A673 (cell line): ENCODE measurements around the gene COMMD4. TPM values are rescaled to one million over a fixed set of nuclear protein-coding genes. Genes with fewer than 3 reads are reported as not detected.

Experiments used
- BruUV-seq: library from RNA; stranded (reverse); fragments of 400-500 nt; replicated peaks from 2 replicates; lab custom pipeline; 2021; lab: Mats Ljungman, UMichigan
- CTCF ChIA-PET: fragments of 300-600 bp; sonication (Branson Sonifier 250); formaldehyde crosslinking; loops from one replicate; lab custom pipeline; 2022; ENCODE audit warnings: antibody characterized with exemption; lab: Charles Lee
- POLR2A ChIA-PET: fragments of 300-600 bp; sonication (Branson Sonifier 250); formaldehyde crosslinking; loops from one replicate; lab custom pipeline; 2022; ENCODE audit warnings: antibody characterized with exemption; ENCODE audit not compliant: low non-redundant PET; lab: Charles Lee
- DNase-seq: peaks from one replicate; pipeline ENCODE4 v3.0.0-alpha.2; 2015; ENCODE audit warnings: low spot score
- H3K27ac ChIP-seq: fragments of 200-600 bp; sonication (generic); 2 replicates; pipeline ENCODE4 v1.5.1; 2016; ENCODE audit warnings: mixed run types, low read depth, mild to moderate bottlenecking, mixed read lengths, antibody characterized with exemption, low read length; ENCODE audit not compliant: poor library complexity, severe bottlenecking
- H3K27me3 ChIP-seq: fragments of 200-600 bp; sonication (generic); replicated peaks from 2 replicates; pipeline ENCODE4 v1.6.1; 2017; ENCODE audit warnings: mixed run types, low read depth, mild to moderate bottlenecking, mixed read lengths, antibody characterized with exemption, low read length; ENCODE audit not compliant: insufficient read depth, poor library complexity
- H3K36me3 ChIP-seq: fragments of 200-600 bp; sonication (generic); 2 replicates; pipeline ENCODE4 v1.6.1; 2016; ENCODE audit warnings: mixed run types, mild to moderate bottlenecking, mixed read lengths, antibody characterized with exemption, low read length; ENCODE audit not compliant: insufficient read depth, poor library complexity, severe bottlenecking
- H3K4me1 ChIP-seq: fragments of 200-600 bp; sonication (generic); 2 replicates; pipeline ENCODE4 v1.6.1; 2017; ENCODE audit warnings: mixed run types, mild to moderate bottlenecking, mixed read lengths, antibody characterized with exemption, low read length; ENCODE audit not compliant: insufficient read depth, poor library complexity, severe bottlenecking
- H3K4me3 ChIP-seq: fragments of 200-600 bp; sonication (generic); 2 replicates; pipeline ENCODE4 v1.5.1; 2016; ENCODE audit warnings: low read depth, mixed run types, mild to moderate bottlenecking, mixed read lengths, low read length; ENCODE audit not compliant: poor library complexity, severe bottlenecking
- H3K9me3 ChIP-seq: fragments of 200-600 bp; sonication (generic); 2 replicates; pipeline ENCODE4 v1.6.1; 2016; ENCODE audit warnings: mixed run types, low read depth, mild to moderate bottlenecking, mixed read lengths, antibody characterized with exemption, low read length; ENCODE audit not compliant: poor library complexity, severe bottlenecking
- EZH2 ChIP-seq: fragments of 200-600 bp; sonication (generic); IDR thresholded peaks from 2 replicates; pipeline ENCODE4 v1.6.1; 2017; ENCODE audit warnings: borderline replicate concordance, low read depth, mild to moderate bottlenecking, mixed read lengths, antibody characterized with exemption, low read length; ENCODE audit not compliant: poor library complexity, severe bottlenecking
- intact Hi-C: fragments of 100-400 bp; cut with micrococcal nuclease; formaldehyde crosslinking; loops from one replicate; pipeline ENCODE4 v1.10.0; 2022; ENCODE audit not compliant: unreplicated experiment
- total RNA-seq: library from RNA; stranded (reverse); gene quantifications from 2 replicates; pipeline ENCODE4 v1.2.3, GENCODE V29; 2021
- TF ChIP-seq, protein P1 (sequence below): fragments of 300-800, 200-600 bp; sonication (generic); conservative IDR thresholded peaks from 2 replicates; pipeline ENCODE4 v1.5.1; 2017; ENCODE audit warnings: low read depth, mild to moderate bottlenecking, antibody characterized with exemption, low read length, moderate library complexity, mixed read lengths

Gene COMMD4
- total RNA-seq, 1 experiment from 2014 or later = 109 TPM

GRCh38 chr15:75360856-75361255 is 25.0 kb downstream of the COMMD4 start:
- no peak for DNase-seq
- ChIA-PET POLR2A (no interaction called here), CTCF (no interaction called here)

DNA sequence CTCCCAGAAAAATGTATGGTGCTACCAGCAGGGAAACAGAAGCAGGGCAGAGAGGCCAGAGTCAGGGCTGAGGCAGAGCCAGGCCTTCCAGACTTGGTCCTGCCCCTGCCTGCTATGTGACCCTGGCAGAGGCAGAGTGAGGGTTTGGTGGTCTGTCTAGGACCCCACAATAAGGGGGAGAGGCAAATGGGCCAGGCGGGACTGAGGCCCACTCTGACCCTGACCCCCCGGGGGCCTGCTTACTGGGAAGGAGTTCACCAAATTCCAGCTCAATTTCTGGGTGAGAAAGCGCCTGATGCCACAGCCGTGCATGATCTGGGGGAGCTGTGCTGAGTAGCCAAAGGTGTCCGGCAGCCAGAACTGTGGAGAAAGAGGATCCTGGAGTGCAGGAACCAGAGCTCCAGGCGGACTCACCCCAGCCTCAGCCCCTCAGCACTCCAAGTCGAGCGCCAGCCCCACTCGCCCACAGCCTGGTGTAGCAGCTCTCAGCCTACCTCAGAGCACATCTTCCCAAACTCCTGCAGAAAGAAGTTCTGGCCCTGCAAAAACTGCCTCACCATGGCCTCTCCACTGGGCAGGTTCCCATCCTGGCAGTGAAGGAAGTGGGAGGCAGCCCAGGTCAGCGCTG is 25.6 kb downstream of the COMMD4 start:
- CTCF ChIA-PET = no interaction called here
- intact Hi-C loops = no loop called here
- H3K36me3 ChIP-seq = peaks cover 24% of the 10 kb centered on the region

More at GRCh38 chr15:75360856-75361255, 25.0 kb downstream of the COMMD4 start:
- H3K27ac ChIP-seq = no peak overlapping the region
- H3K36me3 ChIP-seq = peaks cover 23% of the 10 kb centered on the region
- no peak overlapping the region for H3K4me3 ChIP-seq
- TF ChIP-seq, protein P1, sequence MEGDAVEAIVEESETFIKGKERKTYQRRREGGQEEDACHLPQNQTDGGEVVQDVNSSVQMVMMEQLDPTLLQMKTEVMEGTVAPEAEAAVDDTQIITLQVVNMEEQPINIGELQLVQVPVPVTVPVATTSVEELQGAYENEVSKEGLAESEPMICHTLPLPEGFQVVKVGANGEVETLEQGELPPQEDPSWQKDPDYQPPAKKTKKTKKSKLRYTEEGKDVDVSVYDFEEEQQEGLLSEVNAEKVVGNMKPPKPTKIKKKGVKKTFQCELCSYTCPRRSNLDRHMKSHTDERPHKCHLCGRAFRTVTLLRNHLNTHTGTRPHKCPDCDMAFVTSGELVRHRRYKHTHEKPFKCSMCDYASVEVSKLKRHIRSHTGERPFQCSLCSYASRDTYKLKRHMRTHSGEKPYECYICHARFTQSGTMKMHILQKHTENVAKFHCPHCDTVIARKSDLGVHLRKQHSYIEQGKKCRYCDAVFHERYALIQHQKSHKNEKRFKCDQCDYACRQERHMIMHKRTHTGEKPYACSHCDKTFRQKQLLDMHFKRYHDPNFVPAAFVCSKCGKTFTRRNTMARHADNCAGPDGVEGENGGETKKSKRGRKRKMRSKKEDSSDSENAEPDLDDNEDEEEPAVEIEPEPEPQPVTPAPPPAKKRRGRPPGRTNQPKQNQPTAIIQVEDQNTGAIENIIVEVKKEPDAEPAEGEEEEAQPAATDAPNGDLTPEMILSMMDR = no peak
- TF ChIP-seq EZH2 = no peak
- H3K27me3 ChIP-seq = no peaks in the 10 kb centered on the region
- no peaks in the 10 kb centered on the region for H3K9me3 ChIP-seq
- intact Hi-C loops = no loop called here
- H3K4me1 ChIP-seq = no peaks in the 10 kb centered on the region
- BruUV-seq = no TSS peak

DNA sequence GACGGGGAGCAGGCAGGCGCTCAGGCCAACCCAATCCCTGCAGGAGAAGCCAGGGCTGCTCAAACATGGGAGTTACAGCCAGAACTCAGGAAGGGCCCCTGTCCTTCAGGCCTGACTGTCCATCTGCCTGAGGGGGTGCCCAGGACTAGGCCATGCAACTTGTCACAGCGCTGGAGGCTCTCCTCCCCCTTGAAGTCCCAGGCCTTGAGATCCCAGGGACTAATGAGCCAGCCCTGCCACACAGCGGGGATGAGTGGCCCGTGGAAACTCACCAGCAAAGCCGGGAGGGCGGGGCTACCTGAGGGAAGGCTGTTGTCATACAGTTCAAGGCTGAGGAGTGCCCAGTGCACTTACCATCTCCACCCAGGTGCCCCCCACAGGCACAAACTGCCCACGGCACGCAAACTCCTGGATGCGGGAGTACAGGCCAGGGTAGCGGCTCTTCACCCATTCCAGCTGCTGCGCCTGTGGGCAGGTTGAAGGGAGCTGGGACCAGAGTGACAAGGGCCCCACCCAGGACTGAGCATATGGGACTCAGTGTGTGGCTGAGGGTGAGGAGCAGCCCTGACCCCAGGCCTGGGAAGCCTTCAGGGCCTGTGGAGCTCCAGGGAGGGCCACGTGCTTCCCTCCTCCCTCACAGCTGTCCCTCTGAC is 26.3 kb downstream of the COMMD4 start:
- TF ChIP-seq EZH2 = no peak
- TF ChIP-seq, protein P1 = no peak
- Histone ChIP-seq H3K9me3 (no peaks in the 10 kb centered on the region), H3K27ac (no peak overlapping the region), H3K36me3 (peaks cover 31% of the 10 kb centered on the region), H3K27me3 (no peaks in the 10 kb centered on the region), H3K4me3 (no peak overlapping the region), H3K4me1 (peaks cover under 1% of the 10 kb centered on the region)
- no peak for DNase-seq
- no TSS peak for BruUV-seq
- ChIA-PET POLR2A (no interaction called here), CTCF (no interaction called here)
- intact Hi-C loops = no loop called here

More for the DNA sequence above, 25.6 kb downstream of the COMMD4 start:
- TF ChIP-seq, protein P1 = no peak
- no peak for TF ChIP-seq EZH2
- Histone ChIP-seq H3K4me3 (no peak overlapping the region), H3K27ac (no peak overlapping the region), H3K9me3 (no peaks in the 10 kb centered on the region), H3K27me3 (no peaks in the 10 kb centered on the region), H3K4me1 (no peaks in the 10 kb centered on the region)
- BruUV-seq = no TSS peak
- POLR2A ChIA-PET = no interaction called here
- no peak for DNase-seq
